ENCODE results near the gene ZFYVE28. TPM values are rescaled to one million over a fixed set of nuclear protein-coding genes. Genes with fewer than 3 reads are reported as not detected.

The ZFYVE28 gene
- total and polyA plus RNA-seq, 2 of the 8 experiments (the other 6 are each of a cell fraction or from before 2014, with no cell fraction given), result 1.7 to 4.9 TPM

GRCh38 chr4:2231082-2231481 is 187.4 kb downstream of the ZFYVE28 start:
- no peak overlapping the region for H2BK15ac ChIP-seq (ENCODE audit: low read length)
- POLR2A ChIA-PET (ENCODE audit: partially characterized antibody), result no interaction called here
- FAIRE-seq, result no peak
- TF ChIP-seq ATF2 (IDR thresholded peaks at IDR 0.05; ENCODE audit: low read length) (no peak), CBX8 (IDR thresholded peaks at IDR 0.05; ENCODE audit: borderline replicate concordance, low read depth, low read length) (no peak), BCL11A (IDR thresholded peaks at IDR 0.05; ENCODE audit: low read depth in 2 of 2, low read length in 2 of 2) (no peak), TAF1 (IDR thresholded peaks at IDR 0.05; ENCODE audit: low read depth, low read length) (no peak), CTCF (IDR thresholded peaks at IDR 0.05; ENCODE audit: control extremely low read depth in 1 of 3, insufficient read depth in 1 of 3, low read depth in 1 of 3, low read length in 3 of 3) (no peak), SIN3A (conservative IDR thresholded peaks at IDR 0.05 in 1 of 2, IDR thresholded peaks at IDR 0.05 in 1 of 2; ENCODE audit: low read depth in 1 of 2, low read length in 2 of 2) (no peak), SIRT6 (IDR thresholded peaks at IDR 0.05; ENCODE audit: low read length) (no peak), TAF7 (optimal IDR thresholded peaks at IDR 0.05; ENCODE audit: borderline replicate concordance, low read depth, low read length) (no peak), PHF8 (conservative IDR thresholded peaks at IDR 0.05; ENCODE audit: low read depth, low read length) (no peak), YY1 (IDR thresholded peaks at IDR 0.05; ENCODE audit: low read depth, low read length) (no peak)

More at GRCh38 chr4:2231082-2231481, 187.4 kb downstream of the ZFYVE28 start:
- no peaks in the 10 kb centered on the region for H3K27me3 ChIP-seq (replicated peaks in 1 of 4; ENCODE audit: control insufficient read depth in 3 of 4, extremely low read depth in 1 of 4, insufficient read depth in 3 of 4, low read length in 3 of 4)
- no peak overlapping the region for H3K4ac ChIP-seq (replicated peaks; ENCODE audit: insufficient read length, low read depth, low read length)
- no peak overlapping the region for H3K56ac ChIP-seq (replicated peaks; ENCODE audit: insufficient read length, low read depth, low read length)
- no peak overlapping the region for H2AFZ ChIP-seq (ENCODE audit: low read length)
- no peak overlapping the region for H2BK20ac ChIP-seq (ENCODE audit: low read length)
- CTCF ChIA-PET (ENCODE audit: partially characterized antibody), result interaction anchor here (0.7 to 1.6 kb wide), 4 partner anchors 11 to 238 kb away, joined by 3 to 7 read pairs (median 4); partner anchors contain the start of gene RNF4
- WGBS, 2 experiments (ENCODE audit: extremely low coverage in 1 of 2, insufficient coverage in 1 of 2, insufficient read length in 1 of 2, insufficient replicate concordance in 2 of 2, low coverage in 1 of 2, low lambda C conversion rate in 2 of 2, missing lambda C conversion rate in 1 of 2), result 92% methylated on average over 6 of the region's 6 CpGs; no CpG with 5 or more reads in 1 of the 2 experiments
- peaks cover 0 to 9% (median 3%) of the 10 kb centered on the region in 4 experiments; a peak in 3 of 8 replicates for H3K36me3 ChIP-seq (ENCODE audit: control insufficient read depth in 2 of 4, insufficient read depth in 4 of 4, low read length in 3 of 4)
- no peak overlapping the region for H3K9ac ChIP-seq (replicated peaks in 1 of 4; ENCODE audit: extremely low read depth in 1 of 4, low read depth in 3 of 4, low read length in 3 of 4)
- no peak overlapping the region for H3K23ac ChIP-seq (ENCODE audit: insufficient read length)
- no peak overlapping the region for H2BK12ac ChIP-seq (ENCODE audit: low read depth, low read length)
- no peak overlapping the region for H3K18ac ChIP-seq (ENCODE audit: extremely low read depth, low read length)
- no peaks in the 10 kb centered on the region for H3K4me1 ChIP-seq (replicated peaks in 1 of 4; ENCODE audit: control insufficient read depth in 3 of 4, insufficient read depth in 4 of 4, low read length in 3 of 4)
- peaks cover 2% of the 10 kb centered on the region in 2 experiments for H4K20me1 ChIP-seq (replicated peaks in 1 of 2; ENCODE audit: control insufficient read depth in 1 of 2, insufficient read depth in 2 of 2, low read length in 2 of 2)
- no peak overlapping the region for H3K27ac ChIP-seq (ENCODE audit: low read depth, low read length)
- no peaks in the 10 kb centered on the region for H3K9me3 ChIP-seq (ENCODE audit: insufficient read depth in 2 of 2, low read depth in 1 of 2, low read length in 1 of 2)
- H3K14ac ChIP-seq (ENCODE audit: insufficient read length), result no peak overlapping the region
- H3K4me3 ChIP-seq (ENCODE audit: extremely low read depth in 1 of 4, insufficient read depth in 2 of 4, low read depth in 3 of 4, low read length in 4 of 4), result no peak overlapping the region
- no peaks in the 10 kb centered on the region for H3K23me2 ChIP-seq (ENCODE audit: low read depth, low read length)
- H4K5ac ChIP-seq (ENCODE audit: insufficient read length, low read depth, low read length), result no peak overlapping the region
- no peak overlapping the region for H4K8ac ChIP-seq (ENCODE audit: extremely low read depth, insufficient read depth, low read length)
- no peak overlapping the region for H2BK5ac ChIP-seq (ENCODE audit: low read depth, low read length)
- no peaks in the 10 kb centered on the region for H3K79me1 ChIP-seq (ENCODE audit: low read depth, low read length)
- H3K4me2 ChIP-seq (ENCODE audit: insufficient read depth in 1 of 2, low read depth in 2 of 2, low read length in 2 of 2), result no peak overlapping the region
- H3K79me2 ChIP-seq (ENCODE audit: control insufficient read depth in 1 of 2, insufficient read depth in 2 of 2, low read length in 2 of 2), result peaks cover 0 to 5% of the 10 kb centered on the region in 2 experiments; a peak in 1 of 4 replicates
- DNase-seq (ENCODE audit: low read depth in 1 of 2, low spot score in 2 of 2), result no peak
- H2BK120ac ChIP-seq (replicated peaks; ENCODE audit: low read depth, low read length), result no peak overlapping the region
- H2AK5ac ChIP-seq (ENCODE audit: low read depth, low read length), result no peak overlapping the region
- no peak overlapping the region for H4K91ac ChIP-seq (replicated peaks; ENCODE audit: insufficient read length, low read length)

All from H1 (cell line).